ENCODE data around the gene SOX5. TPM values are rescaled to one million over a fixed set of nuclear protein-coding genes. Genes with fewer than 3 reads are reported as not detected.

SOX5 gene
- total RNA-seq, 1 experiment from 2014 or later, result 3.1 TPM

GRCh38 chr12:23898121-23898520 lies 51.3 kb downstream of the SOX5 start:
- Histone ChIP-seq H3K9me3 (ENCODE audit: control insufficient read depth, low read depth, low read length) (no peaks in the 10 kb centered on the region), H2AK5ac (ENCODE audit: insufficient read length, low read length) (no peak overlapping the region), H3K56ac (ENCODE audit: insufficient read length, low read depth, low read length) (no peak overlapping the region), H4K5ac (ENCODE audit: insufficient read length, low read depth, low read length) (no peak overlapping the region), H2BK5ac (ENCODE audit: insufficient read length, low read length) (no peak overlapping the region), H2BK15ac (ENCODE audit: low read depth, low read length) (no peak overlapping the region), H2BK12ac (ENCODE audit: insufficient read length, low read depth, low read length) (no peak overlapping the region), H3K23me2 (ENCODE audit: insufficient read length, low read depth, low read length, poor library complexity, severe bottlenecking) (no peaks in the 10 kb centered on the region), H3K27ac (ENCODE audit: insufficient read length, low read depth, low read length) (no peak overlapping the region), H4K8ac (replicated peaks; ENCODE audit: insufficient read length, low read depth, low read length) (no peak overlapping the region), H3K4me1 (ENCODE audit: insufficient read depth, low read length) (no peaks in the 10 kb centered on the region; the same call in 1 of the 2 replicates), H2BK20ac (ENCODE audit: low read depth, low read length, poor library complexity, severe bottlenecking) (no peak overlapping the region), H3K18ac (ENCODE audit: insufficient read length, low read depth, low read length) (no peak overlapping the region), H3K79me1 (ENCODE audit: insufficient read depth, low read depth, low read length, poor library complexity, severe bottlenecking) (no peaks in the 10 kb centered on the region), H2AFZ (ENCODE audit: low read length) (no peak overlapping the region), H3K79me2 (ENCODE audit: insufficient read depth, low read length) (no peaks in the 10 kb centered on the region), H3K27me3 (ENCODE audit: insufficient read depth, low read length) (no peaks in the 10 kb centered on the region), H2BK120ac (ENCODE audit: low read depth, low read length, poor library complexity, severe bottlenecking) (no peak overlapping the region), H3K4me2 (ENCODE audit: insufficient read depth, insufficient read length, low read length) (no peak overlapping the region), H4K20me1 (ENCODE audit: control insufficient read depth, insufficient read depth, insufficient read length) (no peaks in the 10 kb centered on the region), H3K14ac (ENCODE audit: insufficient read depth, low read length) (no peak overlapping the region), H4K91ac (ENCODE audit: insufficient read length, low read depth, low read length) (no peak overlapping the region), H3T11ph (ENCODE audit: low read length) (no peak overlapping the region), H3K9ac (ENCODE audit: extremely low read depth, insufficient read length, low read length) (no peak overlapping the region), H3K23ac (ENCODE audit: insufficient read length, low read depth, low read length) (no peak overlapping the region), H3K4ac (ENCODE audit: low read depth, low read length) (no peak overlapping the region)
- H3K36me3 Mint-ChIP-seq (ENCODE audit: insufficient read depth in 1 of 3, low read depth in 3 of 3), result peaks cover 2 to 17% (median 6%) of the 10 kb centered on the region in 3 experiments; a peak in 3 of 7 replicates
- DNase-seq, result no peak
- no CpG with 5 or more reads among the region's 1 CpG for WGBS (ENCODE audit: extremely low coverage, insufficient read length, low lambda C conversion rate)
- H3K27me3 Mint-ChIP-seq (ENCODE audit: low read depth), result no peaks in the 10 kb centered on the region
- no peak overlapping the region for H3K4me3 Mint-ChIP-seq
- no peak overlapping the region for H3K27ac Mint-ChIP-seq
- TF ChIP-seq CTCF (conservative IDR thresholded peaks at IDR 0.05), result no peak
- H3K9me3 Mint-ChIP-seq, result peaks cover 3 to 10% of the 10 kb centered on the region in 2 experiments; a peak in 4 of 5 replicates
- peaks cover 19 to 22% of the 10 kb centered on the region in 2 experiments for H3K4me1 Mint-ChIP-seq

All from H9 (cell line).